ENCODE measurements around the gene CECR2. TPM values are rescaled to one million over a fixed set of nuclear protein-coding genes. Genes with fewer than 3 reads are reported as not detected.
A peak's percentile ranks its signal among the peaks of the same experiment; 100 is the strongest.

Gene CECR2
- total RNA-seq, 1 experiment from 2014 or later: not detected

DNA sequence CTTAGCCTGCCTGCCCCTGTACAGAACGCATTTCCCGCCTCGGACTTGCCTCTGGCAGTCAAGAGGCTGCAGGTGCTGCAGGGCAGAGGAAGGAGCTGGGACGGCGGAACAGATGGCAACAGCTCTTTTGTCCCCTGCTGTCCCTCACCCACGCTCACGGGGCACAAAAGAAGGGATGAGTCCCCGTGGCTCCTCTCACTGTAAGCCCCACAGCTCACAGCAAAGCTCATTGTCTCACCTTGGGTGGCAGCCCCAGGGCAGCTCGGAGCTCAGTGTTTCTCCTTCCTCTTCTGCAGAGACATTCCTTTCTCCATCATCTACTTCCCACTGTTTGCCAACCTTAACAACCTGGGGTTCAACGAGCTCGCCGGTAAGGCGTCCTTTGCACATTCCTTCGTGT lies 218.4 kb downstream of the CECR2 start:
- Histone ChIP-seq H3K9me3 (ENCODE audit: low read length) (no peaks in the 10 kb centered on the region), H3K36me3 (ENCODE audit: low read depth, low read length) (peaks cover 4% of the 10 kb centered on the region), H3K9me2 (replicated peaks; ENCODE audit: low read length) (no peaks in the 10 kb centered on the region), H3K27me3 (ENCODE audit: low read length) (no peaks in the 10 kb centered on the region), H2AFZ (ENCODE audit: low read length) (no peak overlapping the region), H3K27ac (ENCODE audit: low read length) (no peak overlapping the region), H3F3A (ENCODE audit: low read length, unreplicated experiment) (no peaks in the 10 kb centered on the region), H3K9ac (ENCODE audit: low read length) (no peak overlapping the region), H3K79me2 (ENCODE audit: low read length) (no peaks in the 10 kb centered on the region), H3K4me2 (ENCODE audit: low read length) (no peak overlapping the region), H3K4me1 (ENCODE audit: insufficient read depth, low read length) (no peaks in the 10 kb centered on the region), H3K4me3 (ENCODE audit: low read length) (no peak overlapping the region), H4K20me1 (ENCODE audit: low read length) (no peaks in the 10 kb centered on the region)
- DNase-seq: no peak
- ATAC-seq: no peak
- POLR2A ChIA-PET (ENCODE audit: unreplicated experiment): interaction anchor here (0.5 kb wide), 1 partner anchor 152 kb away, joined by 5 read pairs; no protein-coding TSS in a partner anchor
- intact Hi-C loops (cut with micrococcal nuclease): no loop called here
- no TSS peak for BruUV-seq (replicated peaks)
- CTCF ChIA-PET: interaction anchor here (1.3 kb wide), 1 partner anchor 29 kb away, joined by 7 read pairs; no protein-coding TSS in a partner anchor
- TF ChIP-seq CTCF (conservative IDR thresholded peaks at IDR 0.05; ENCODE audit: low read depth, low read length) (no peak), EZH2phosphoT487 (IDR thresholded peaks at IDR 0.05; ENCODE audit: borderline replicate concordance, low read length) (no peak), EZH2 (IDR thresholded peaks at IDR 0.05; ENCODE audit: low read length, unreplicated experiment) (no peak)

- no peaks in the 10 kb centered on the region for H4K20me1 ChIP-seq (ENCODE audit: low read length)
- no peak overlapping the region for H3K4me3 ChIP-seq (ENCODE audit: low read length)
- no peak for TF ChIP-seq EZH2 (IDR thresholded peaks at IDR 0.05; ENCODE audit: low read length, unreplicated experiment)
- TF ChIP-seq CTCF (conservative IDR thresholded peaks at IDR 0.05; ENCODE audit: low read depth, low read length): no peak
- no peak for TF ChIP-seq EZH2phosphoT487 (IDR thresholded peaks at IDR 0.05; ENCODE audit: borderline replicate concordance, low read length)
- no peaks in the 10 kb centered on the region for H3K27me3 ChIP-seq (ENCODE audit: low read length)
- no peak overlapping the region for H3K4me2 ChIP-seq (ENCODE audit: low read length)
- no peaks in the 10 kb centered on the region for H3K79me2 ChIP-seq (ENCODE audit: low read length)
- H3K9me2 ChIP-seq (replicated peaks; ENCODE audit: low read length): no peaks in the 10 kb centered on the region
- no peak for DNase-seq
- no peak overlapping the region for H3K9ac ChIP-seq (ENCODE audit: low read length)
- H2AFZ ChIP-seq (ENCODE audit: low read length): no peak overlapping the region
- ATAC-seq: no peak
- ChIA-PET POLR2A (ENCODE audit: unreplicated experiment) (no interaction called here), CTCF (interaction anchor here (1.3 kb wide), 1 partner anchor 30 kb away, joined by 7 read pairs; no protein-coding TSS in a partner anchor)
- H3K9me3 ChIP-seq (ENCODE audit: low read length): no peaks in the 10 kb centered on the region
- BruUV-seq (replicated peaks): no TSS peak
- H3K4me1 ChIP-seq (ENCODE audit: insufficient read depth, low read length): no peaks in the 10 kb centered on the region
- no peaks in the 10 kb centered on the region for H3F3A ChIP-seq (ENCODE audit: low read length, unreplicated experiment)
- intact Hi-C loops (cut with micrococcal nuclease): no loop called here
- H3K27ac ChIP-seq (ENCODE audit: low read length): no peak overlapping the region
- H3K36me3 ChIP-seq (ENCODE audit: low read depth, low read length): peaks cover 5% of the 10 kb centered on the region
These were observed 219.3 kb downstream of the CECR2 start for GRCh38 chr22:17588606-17589005.

DNA sequence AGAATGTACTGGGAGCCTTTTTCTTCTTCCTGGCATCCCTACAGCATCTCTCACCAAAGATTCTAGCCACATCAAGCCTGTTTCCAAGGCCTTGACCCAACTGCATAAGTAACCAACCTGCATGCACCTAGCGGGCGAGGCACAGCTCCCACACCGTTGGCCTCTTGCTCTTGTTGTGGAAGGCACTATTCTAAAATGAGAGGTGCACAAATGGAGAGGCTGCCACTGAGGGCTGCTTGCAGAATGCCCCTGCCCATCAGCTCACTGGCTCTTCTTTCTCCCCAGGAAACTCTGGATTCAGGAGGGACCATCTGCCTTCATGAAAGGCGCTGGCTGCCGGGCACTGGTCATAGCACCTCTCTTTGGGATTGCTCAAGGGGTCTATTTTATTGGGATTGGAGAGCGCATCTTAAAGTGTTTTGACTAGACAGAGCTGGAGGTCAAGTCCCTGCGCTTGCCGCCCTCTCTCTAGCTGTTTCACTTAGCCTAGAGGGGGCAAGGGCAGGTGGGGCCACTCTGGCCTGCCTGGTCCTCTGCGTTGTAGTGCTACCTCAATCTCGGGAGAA lies 220.6 kb downstream of the CECR2 start:
- ChIA-PET POLR2A (ENCODE audit: unreplicated experiment) (no interaction called here), CTCF (no interaction called here)
- ATAC-seq: no peak
- no peaks in the 10 kb centered on the region for H3K9me2 ChIP-seq (replicated peaks; ENCODE audit: low read length)
- TF ChIP-seq EZH2phosphoT487 (IDR thresholded peaks at IDR 0.05; ENCODE audit: borderline replicate concordance, low read length) (no peak), CTCF (conservative IDR thresholded peaks at IDR 0.05; ENCODE audit: low read depth, low read length) (no peak), EZH2 (IDR thresholded peaks at IDR 0.05; ENCODE audit: low read length, unreplicated experiment) (no peak)
- no peaks in the 10 kb centered on the region for H3K27me3 ChIP-seq (ENCODE audit: low read length)
- H3K36me3 ChIP-seq (ENCODE audit: low read depth, low read length): peaks cover 12% of the 10 kb centered on the region
- H3K4me2 ChIP-seq (ENCODE audit: low read length): no peak overlapping the region
- BruUV-seq (replicated peaks): TSS peak; percentile 12
- intact Hi-C loops (cut with micrococcal nuclease): no loop called here
- H3K9me3 ChIP-seq (ENCODE audit: low read length): no peaks in the 10 kb centered on the region
- H3K27ac ChIP-seq (ENCODE audit: low read length): no peak overlapping the region
- no peak overlapping the region for H3K9ac ChIP-seq (ENCODE audit: low read length)
- no peak overlapping the region for H3K4me3 ChIP-seq (ENCODE audit: low read length)
- H2AFZ ChIP-seq (ENCODE audit: low read length): no peak overlapping the region
- H3K79me2 ChIP-seq (ENCODE audit: low read length): no peaks in the 10 kb centered on the region
- no peaks in the 10 kb centered on the region for H3F3A ChIP-seq (ENCODE audit: low read length, unreplicated experiment)
- DNase-seq: no peak
- no peaks in the 10 kb centered on the region for H4K20me1 ChIP-seq (ENCODE audit: low read length)
- no peaks in the 10 kb centered on the region for H3K4me1 ChIP-seq (ENCODE audit: insufficient read depth, low read length)
